Left ventricle myocardium inferior (tissue), 1 donor: Measurements from ENCODE around the gene PDGFC. TPM values are rescaled to one million over a fixed set of nuclear protein-coding genes. Genes with fewer than 3 reads are reported as not detected.

Experiments used
- DNase-seq: peaks from one replicate; pipeline ENCODE4 v3.0.0-alpha.2; 2020
- H3K27ac ChIP-seq: fragments of 200-600 bp; replicated peaks from 2 replicates; pipeline ENCODE4 v1.8.0; 2021
- H3K27me3 ChIP-seq: fragments of 200-600 bp; 2 replicates; pipeline ENCODE4 v1.8.0; 2021; ENCODE audit warnings: low read depth
- H3K36me3 ChIP-seq: fragments of 200-600 bp; 2 replicates; pipeline ENCODE4 v1.8.0; 2021
- H3K4me1 ChIP-seq: fragments of 200-600 bp; 2 replicates; pipeline ENCODE4 v1.8.0; 2021
- H3K4me3 ChIP-seq: fragments of 200-600 bp; 2 replicates; pipeline ENCODE4 v1.8.0; 2021; ENCODE audit warnings: mild to moderate bottlenecking, moderate library complexity
- H3K9me3 ChIP-seq: fragments of 200-600 bp; replicated peaks from 2 replicates; pipeline ENCODE4 v1.8.0; 2021
- intact Hi-C: fragments of 100-400 bp; cut with micrococcal nuclease; formaldehyde crosslinking; loops from one replicate; pipeline ENCODE4 v1.11.0; 2022
- total RNA-seq: library from RNA; stranded (reverse); fragmentation: NEBNext Ultra II Directional; extraction: Animal tissue kit (Norgen Biotek cat#: 25700); gene quantifications from one replicate; pipeline ENCODE4 v1.2.1, GENCODE V29; 2021
- TF ChIP-seq, protein P1 (sequence below): fragments of 200-600 bp; IDR thresholded peaks from 2 replicates; pipeline ENCODE4 v1.8.0; 2021; ENCODE audit warnings: antibody characterized with exemption, mild to moderate bottlenecking, borderline replicate concordance
- donor health status: DM: no; HTN: yes; CAD: no; lungs with severe emphysema.

Gene PDGFC
- total RNA-seq, 1 donor from 2014 or later, result 12.9 TPM

DNA sequence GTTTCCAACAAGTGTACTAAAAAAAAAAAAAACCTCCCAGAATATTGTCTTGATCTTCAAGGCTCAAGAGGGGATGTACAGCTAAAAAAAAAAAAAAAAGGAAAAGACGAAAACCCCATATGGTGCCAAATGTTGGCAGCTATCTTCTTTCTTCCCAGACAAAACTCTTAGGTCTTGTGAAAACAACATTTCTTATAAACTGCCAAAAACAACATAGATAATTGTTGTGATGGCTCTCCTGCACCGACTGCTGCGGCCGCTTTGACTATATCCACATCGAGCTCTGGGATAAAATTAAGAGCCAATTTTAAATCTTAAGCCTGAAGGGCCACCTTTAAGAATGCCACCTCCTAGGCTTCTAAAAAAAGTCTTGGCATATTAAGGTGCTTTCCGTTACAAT, 23.5 kb downstream of the PDGFC start:
- intact Hi-C loops, result no loop called here
- Histone ChIP-seq H3K4me3 (no peak overlapping the region), H3K4me1 (peaks cover 92% of the 10 kb centered on the region), H3K36me3 (no peaks in the 10 kb centered on the region), H3K27ac (no peak overlapping the region), H3K27me3 (no peaks in the 10 kb centered on the region), H3K9me3 (no peaks in the 10 kb centered on the region)
- TF ChIP-seq, protein P1, sequence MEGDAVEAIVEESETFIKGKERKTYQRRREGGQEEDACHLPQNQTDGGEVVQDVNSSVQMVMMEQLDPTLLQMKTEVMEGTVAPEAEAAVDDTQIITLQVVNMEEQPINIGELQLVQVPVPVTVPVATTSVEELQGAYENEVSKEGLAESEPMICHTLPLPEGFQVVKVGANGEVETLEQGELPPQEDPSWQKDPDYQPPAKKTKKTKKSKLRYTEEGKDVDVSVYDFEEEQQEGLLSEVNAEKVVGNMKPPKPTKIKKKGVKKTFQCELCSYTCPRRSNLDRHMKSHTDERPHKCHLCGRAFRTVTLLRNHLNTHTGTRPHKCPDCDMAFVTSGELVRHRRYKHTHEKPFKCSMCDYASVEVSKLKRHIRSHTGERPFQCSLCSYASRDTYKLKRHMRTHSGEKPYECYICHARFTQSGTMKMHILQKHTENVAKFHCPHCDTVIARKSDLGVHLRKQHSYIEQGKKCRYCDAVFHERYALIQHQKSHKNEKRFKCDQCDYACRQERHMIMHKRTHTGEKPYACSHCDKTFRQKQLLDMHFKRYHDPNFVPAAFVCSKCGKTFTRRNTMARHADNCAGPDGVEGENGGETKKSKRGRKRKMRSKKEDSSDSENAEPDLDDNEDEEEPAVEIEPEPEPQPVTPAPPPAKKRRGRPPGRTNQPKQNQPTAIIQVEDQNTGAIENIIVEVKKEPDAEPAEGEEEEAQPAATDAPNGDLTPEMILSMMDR, result no peak
- DNase-seq, result no peak

DNA sequence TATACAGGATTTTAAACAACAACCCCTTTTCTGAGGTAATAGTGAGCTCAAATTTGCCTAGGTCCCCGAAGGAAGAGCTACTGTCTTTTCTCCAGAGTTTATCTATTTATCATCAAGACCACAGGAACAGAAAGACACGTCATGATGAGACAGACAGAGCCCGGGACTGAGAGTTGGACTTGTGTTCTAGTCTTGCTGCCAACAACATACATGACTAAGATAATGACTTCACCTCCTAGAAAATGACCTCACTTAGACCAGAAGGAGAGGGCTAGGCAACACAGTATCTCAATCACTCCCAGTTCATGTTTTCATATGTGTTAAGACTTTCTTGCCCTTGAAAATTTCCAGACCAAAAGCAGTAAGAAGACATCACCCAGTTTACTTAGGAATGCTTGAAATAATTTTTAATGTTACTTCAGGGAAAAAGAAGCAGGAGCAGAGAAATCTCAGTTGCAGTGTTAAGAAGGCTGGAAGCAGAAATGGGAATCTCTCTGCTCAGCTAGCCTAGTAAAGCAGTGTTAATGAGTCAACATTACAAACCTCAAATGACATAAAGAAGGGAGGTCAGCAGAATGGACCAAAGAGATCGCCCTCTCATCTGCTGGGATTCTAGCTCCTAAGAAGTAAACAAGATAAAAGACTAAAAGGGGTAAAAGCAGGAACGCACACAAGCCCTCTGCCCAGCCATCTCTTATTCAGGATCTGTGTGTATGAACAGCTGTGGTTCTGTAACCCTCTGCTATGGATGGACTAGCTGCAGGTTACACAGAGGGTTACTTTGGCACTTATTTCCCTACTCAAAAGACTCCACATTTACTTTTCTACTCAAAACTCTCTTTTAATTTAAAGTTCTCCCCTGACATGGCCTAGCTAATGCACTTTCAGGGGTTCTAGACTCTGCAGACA, 24.8 kb downstream of the PDGFC start:
- Histone ChIP-seq H3K4me1 (peaks cover 95% of the 10 kb centered on the region), H3K9me3 (no peaks in the 10 kb centered on the region), H3K27ac (peak overlapping the region; percentile 69), H3K36me3 (no peaks in the 10 kb centered on the region), H3K4me3 (no peak overlapping the region), H3K27me3 (no peaks in the 10 kb centered on the region)
- intact Hi-C loops, result no loop called here
- TF ChIP-seq, protein P1, result no peak
- DNase-seq, result no peak

DNA sequence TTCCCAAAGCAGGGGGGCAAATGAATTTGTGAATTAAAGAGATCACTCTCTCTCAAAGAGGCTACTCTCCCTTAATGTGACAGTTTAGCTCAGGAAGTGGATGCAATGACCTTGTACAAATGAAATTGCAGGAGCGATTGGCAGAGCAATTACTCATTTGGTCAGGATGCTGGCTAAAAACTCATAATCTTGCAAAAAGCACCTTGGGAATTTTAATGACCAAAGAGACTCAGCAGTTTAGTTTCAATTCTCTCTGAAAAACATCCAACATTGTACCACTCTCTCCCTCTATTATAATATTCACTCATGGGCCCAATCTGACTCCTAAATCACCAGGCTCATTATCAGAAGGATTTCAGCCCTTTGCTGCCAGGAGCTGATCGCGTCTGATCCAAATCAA, 26.1 kb downstream of the PDGFC start:
- Histone ChIP-seq H3K4me1 (peaks cover 84% of the 10 kb centered on the region), H3K27ac (peak overlapping the region; percentile 69), H3K27me3 (no peaks in the 10 kb centered on the region), H3K4me3 (no peak overlapping the region), H3K9me3 (no peaks in the 10 kb centered on the region), H3K36me3 (no peaks in the 10 kb centered on the region)
- TF ChIP-seq, protein P1, result no peak
- intact Hi-C loops, result no loop called here
- DNase-seq, result no peak

DNA sequence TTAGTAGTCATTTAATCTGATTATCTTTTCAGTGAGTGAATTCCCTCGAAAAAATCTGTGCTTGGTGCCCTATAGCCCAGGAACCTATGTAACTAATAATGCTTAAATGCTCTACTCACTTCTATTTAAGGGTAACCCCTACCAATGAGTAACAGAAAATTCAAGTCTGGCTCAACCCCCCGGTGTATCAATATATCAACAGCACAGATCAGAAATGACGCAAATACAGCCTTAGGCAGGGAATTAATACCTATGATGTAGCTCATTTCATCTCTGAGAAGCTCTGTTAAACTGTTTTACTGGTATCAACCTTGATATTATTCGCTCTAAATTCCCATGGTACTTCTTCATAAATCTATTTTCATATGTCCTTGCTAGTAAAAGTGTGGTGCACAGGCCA, 28.6 kb downstream of the PDGFC start:
- Histone ChIP-seq H3K27me3 (no peaks in the 10 kb centered on the region), H3K27ac (peak overlapping the region; percentile 31), H3K4me1 (peaks cover 58% of the 10 kb centered on the region), H3K4me3 (no peak overlapping the region), H3K9me3 (no peaks in the 10 kb centered on the region), H3K36me3 (no peaks in the 10 kb centered on the region)
- TF ChIP-seq, protein P1, result no peak
- intact Hi-C loops, result no loop called here
- no peak for DNase-seq

DNA sequence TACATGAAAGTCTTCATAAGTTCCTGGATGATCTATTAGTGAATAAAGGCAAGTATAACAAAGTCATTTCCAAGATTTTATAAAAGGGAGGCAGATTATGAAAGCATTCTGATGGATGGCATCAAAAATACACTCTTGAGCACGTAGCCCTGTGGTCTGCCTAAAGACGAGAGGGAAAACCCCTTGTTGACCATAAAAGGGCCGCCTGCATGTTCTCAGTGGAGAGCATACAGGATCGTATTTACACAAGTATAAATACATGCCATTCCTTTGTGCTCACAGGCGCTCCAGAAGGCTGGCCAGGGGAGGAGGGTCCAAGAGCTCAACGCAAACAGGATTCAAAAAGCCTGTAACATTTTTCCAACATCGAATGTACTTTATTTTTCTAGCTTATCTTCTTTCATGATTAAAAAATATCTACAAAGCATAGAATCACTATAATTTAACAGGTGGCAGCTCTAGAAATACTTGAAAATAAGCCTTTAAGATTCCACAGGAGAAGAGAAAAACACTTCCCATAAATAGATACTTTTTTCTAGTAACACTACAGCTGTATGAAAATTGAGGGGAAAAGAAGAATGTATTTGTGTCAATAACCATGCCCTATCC, 29.6 kb downstream of the PDGFC start:
- H3K27me3 ChIP-seq, result no peaks in the 10 kb centered on the region
- peak overlapping the region; percentile 49 for H3K4me3 ChIP-seq
- H3K36me3 ChIP-seq, result no peaks in the 10 kb centered on the region
- intact Hi-C loops, result no loop called here
- TF ChIP-seq, protein P1, result no peak
- no peaks in the 10 kb centered on the region for H3K9me3 ChIP-seq
- no peak for DNase-seq
- H3K27ac ChIP-seq, result peak overlapping the region; percentile 25
- H3K4me1 ChIP-seq, result peaks cover 49% of the 10 kb centered on the region
